Upper lobe of right lung (tissue), 1 donor: ENCODE results near the gene KLRG1. TPM values are rescaled to one million over a fixed set of nuclear protein-coding genes. Genes with fewer than 3 reads are reported as not detected.

ENCODE experiments used
- ATAC-seq: fragments of 200-7000 bp; cut with Tn5 transposase; one replicate; pipeline ENCODE4 v1.9.1; 2020; ENCODE audit warnings: mild to moderate bottlenecking, moderate library complexity
- DNase-seq: peaks from one replicate; pipeline ENCODE4 v3.0.0-alpha.2; 2020
- H3K27ac ChIP-seq: fragments of 200-600 bp; one replicate; pipeline ENCODE4 v1.8.0; 2022
- H3K27me3 ChIP-seq: fragments of 200-600 bp; one replicate; pipeline ENCODE4 v1.8.0; 2022; ENCODE audit warnings: mild to moderate bottlenecking
- H3K36me3 ChIP-seq: fragments of 200-600 bp; one replicate; pipeline ENCODE4 v1.8.0; 2022
- H3K4me1 ChIP-seq: fragments of 200-600 bp; one replicate; pipeline ENCODE4 v1.8.0; 2022
- H3K4me3 ChIP-seq: fragments of 200-600 bp; one replicate; pipeline ENCODE4 v1.8.0; 2022; ENCODE audit warnings: mild to moderate bottlenecking
- H3K9me3 ChIP-seq: fragments of 200-600 bp; one replicate; pipeline ENCODE4 v1.8.0; 2022
- CTCF ChIP-seq: fragments of 200-600 bp; IDR thresholded peaks from one replicate; pipeline ENCODE4 v1.8.0; 2022; ENCODE audit warnings: antibody characterized with exemption
- intact Hi-C: fragments of 100-400 bp; cut with DNase I; formaldehyde crosslinking; loops from one replicate; pipeline ENCODE4 v1.11.0; 2022
- total RNA-seq: library from RNA; stranded (reverse); fragmentation: NEBNext Ultra II Directional; extraction: Animal tissue kit (Norgen Biotek cat#: 25700); gene quantifications from one replicate; pipeline ENCODE4 v1.2.1, GENCODE V29; 2021
- donor health status: DM: no; HTN: yes; CAD: no; lungs with severe emphysema.

KLRG1 gene
- total RNA-seq, 1 donor from 2014 or later: 3.3 TPM

- intact Hi-C loops: loop anchor here (10.0 kb wide), 1 partner anchor 81 kb away; no protein-coding TSS in a partner anchor
- H3K27me3 ChIP-seq: no peaks in the 10 kb centered on the region
- no peak overlapping the region for H3K27ac ChIP-seq
- peaks cover 9% of the 10 kb centered on the region for H3K4me1 ChIP-seq
- DNase-seq: no peak
- ATAC-seq: no peak
- no peak for TF ChIP-seq CTCF
- H3K9me3 ChIP-seq: no peaks in the 10 kb centered on the region
- H3K4me3 ChIP-seq: no peak overlapping the region
- H3K36me3 ChIP-seq: no peaks in the 10 kb centered on the region
These were observed 35.5 kb upstream of the KLRG1 start for GRCh38 chr12:8953773-8954402.

GRCh38 chr12:8956073-8956472 lies 33.3 kb upstream of the KLRG1 start:
- Histone ChIP-seq H3K4me3 (no peak overlapping the region), H3K4me1 (peaks cover 5% of the 10 kb centered on the region), H3K9me3 (no peaks in the 10 kb centered on the region), H3K36me3 (no peaks in the 10 kb centered on the region), H3K27ac (no peak overlapping the region), H3K27me3 (no peaks in the 10 kb centered on the region)
- intact Hi-C loops: loop anchor here (10.0 kb wide), 1 partner anchor 79 kb away; no protein-coding TSS in a partner anchor
- TF ChIP-seq CTCF: no peak
- ATAC-seq: no peak
- no peak for DNase-seq

- Histone ChIP-seq H3K36me3 (no peaks in the 10 kb centered on the region), H3K9me3 (no peaks in the 10 kb centered on the region)
These were observed 32.6 kb upstream of the KLRG1 start for GRCh38 chr12:8956772-8957171.

GRCh38 chr12:8957561-8957960 lies 31.8 kb upstream of the KLRG1 start:
- intact Hi-C loops: loop anchor here (10.0 kb wide), 1 partner anchor 77 kb away; no protein-coding TSS in a partner anchor
- TF ChIP-seq CTCF: no peak
- Histone ChIP-seq H3K4me1 (no peaks in the 10 kb centered on the region), H3K4me3 (no peak overlapping the region), H3K27me3 (no peaks in the 10 kb centered on the region), H3K36me3 (no peaks in the 10 kb centered on the region), H3K9me3 (no peaks in the 10 kb centered on the region), H3K27ac (no peak overlapping the region)
- no peak for DNase-seq
- ATAC-seq: no peak

More at GRCh38 chr12:8956772-8957171, 32.6 kb upstream of the KLRG1 start:
- Histone ChIP-seq H3K4me3 (no peak overlapping the region), H3K27ac (no peak overlapping the region), H3K27me3 (no peaks in the 10 kb centered on the region), H3K4me1 (no peaks in the 10 kb centered on the region)
- no peak for TF ChIP-seq CTCF
- intact Hi-C loops: loop anchor here (10.0 kb wide), 1 partner anchor 78 kb away; no protein-coding TSS in a partner anchor
- DNase-seq: no peak
- no peak for ATAC-seq

GRCh38 chr12:8958066-8958465 lies 31.3 kb upstream of the KLRG1 start:
- no peaks in the 10 kb centered on the region for H3K36me3 ChIP-seq
- H3K27ac ChIP-seq: no peak overlapping the region
- no peaks in the 10 kb centered on the region for H3K9me3 ChIP-seq
- no peaks in the 10 kb centered on the region for H3K4me1 ChIP-seq
- TF ChIP-seq CTCF: no peak
- H3K4me3 ChIP-seq: no peak overlapping the region
- DNase-seq: no peak
- no peaks in the 10 kb centered on the region for H3K27me3 ChIP-seq
- no peak for ATAC-seq
- intact Hi-C loops: loop anchor here (10.0 kb wide), 1 partner anchor 77 kb away; no protein-coding TSS in a partner anchor
